Lung (tissue), 13 donors: Measurements from ENCODE around the gene DISC1. TPM values are rescaled to one million over a fixed set of nuclear protein-coding genes. Genes with fewer than 3 reads are reported as not detected.
A peak's percentile ranks its signal among the peaks of the same experiment; 100 is the strongest.

Experiments
- ATAC-seq: fragments of 200-7000 bp; cut with Tn5 transposase; one replicate; pipeline ENCODE4 v1.9.1; 2020; ENCODE audit warnings: moderate number of reproducible peaks; ENCODE audit not compliant: insufficient read depth, low FRiP score
- DNase-seq, 3 donors: peaks; one replicate each; pipeline ENCODE4 v3.0.0-alpha.2; 2013 to 2017
- H3K27ac ChIP-seq, 2 donors: one replicate each; pipeline ENCODE4 v1.5.1; 2013; ENCODE audit warnings: mild to moderate bottlenecking in 2 of 2, moderate library complexity in 2 of 2, control low read depth in 1 of 2, inconsistent platforms in 1 of 2, low read depth in 1 of 2, low read length in 1 of 2
- H3K27me3 ChIP-seq, 3 donors: one replicate each; pipeline ENCODE4 v1.5.1; 2013; ENCODE audit warnings: low read length in 2 of 3; ENCODE audit not compliant: control insufficient read depth in 3 of 3, insufficient read depth in 3 of 3
- H3K36me3 ChIP-seq, 4 donors: one replicate each; pipeline ENCODE4 v1.5.1; 2013; ENCODE audit warnings: low read length in 4 of 4, mild to moderate bottlenecking in 1 of 4, moderate library complexity in 1 of 4; ENCODE audit not compliant: control insufficient read depth in 4 of 4, insufficient read depth in 4 of 4
- H3K4me1 ChIP-seq, 5 donors: one replicate each; pipeline ENCODE4 v1.5.1; 2013; ENCODE audit warnings: low read length in 5 of 5, mild to moderate bottlenecking in 2 of 5, moderate library complexity in 1 of 5; ENCODE audit not compliant: control insufficient read depth in 5 of 5, insufficient read depth in 5 of 5
- H3K4me3 ChIP-seq: one replicate; pipeline ENCODE4 v1.5.1; 2013; ENCODE audit warnings: mild to moderate bottlenecking, control low read depth, moderate library complexity
- H3K9ac ChIP-seq, 2 donors: one replicate each; pipeline ENCODE4 v1.5.1; 2013; ENCODE audit warnings: low read length in 2 of 2, control low read depth in 1 of 2; ENCODE audit not compliant: insufficient read depth in 1 of 2
- H3K9me3 ChIP-seq, 4 donors: one replicate each; pipeline ENCODE4 v1.5.1; 2013; ENCODE audit warnings: low read length in 3 of 4, mild to moderate bottlenecking in 1 of 4, moderate library complexity in 1 of 4; ENCODE audit not compliant: control insufficient read depth in 4 of 4, insufficient read depth in 3 of 4
- CTCF ChIP-seq: IDR thresholded peaks from 2 replicates; pipeline ENCODE4 v1.5.1; 2012; ENCODE audit warnings: mild to moderate bottlenecking; ENCODE audit errors: control extremely low read depth, extremely low read depth
- WGBS, 2 donors: extraction: QIAGEN DNeasy Blood & Tissue Kit; methylation state at CpG; one replicate each; pipeline ENCODE4 v1.1.7; 2013; 5-methylcytosine and 5-hydroxymethylcytosine counted together
- polyA plus RNA-seq, 2 donors: library from polyadenylated mRNA; stranded (reverse); fragments of 200-250 nt; gene quantifications; one replicate each; pipeline ENCODE4 v1.2.1, GENCODE V29; 2013
- small RNA-seq: library from RNA; depleted of rRNA; stranded (forward); fragments of <200 nt; gene quantifications from one replicate; pipeline ENCODE3, GENCODE V24; 2014; ENCODE audit warnings: low replicate concordance
- total RNA-seq, 2 donors: library from RNA; depleted of rRNA in 1 of 2; stranded (reverse); fragments of >200 nt in 1 of 2; gene quantifications; one replicate each; pipeline ENCODE4 v1.2.1, GENCODE V29; 2014 to 2021
- donor health status: control.
- donor health status: control.
- donor health status: Bipolar disorder and iron deficiency.
- donor health status: healthy.
- donor health status: DM: yes; HTN: yes; CAD: no.

DISC1 gene
- total and polyA plus RNA-seq, 4 donors: 0.98 to 32.9 (median 6.1) TPM

GRCh38 chr1:232077809-232078208 is 451.2 kb downstream of the DISC1 start:
- Histone ChIP-seq H3K4me3 (no peak overlapping the region), H3K4me1 (no peaks in the 10 kb centered on the region), H3K9ac (no peak overlapping the region), H3K9me3 (peaks cover 0 to 2% (median 0%) of the 10 kb centered on the region in 4 donors), H3K27me3 (no peaks in the 10 kb centered on the region), H3K27ac (no peak overlapping the region), H3K36me3 (no peaks in the 10 kb centered on the region)
- TF ChIP-seq CTCF: no peak
- DNase-seq (no peak), ATAC-seq (no peak)
- WGBS, 2 donors: 86 to 96% methylated on average over 1 of the region's 1 CpG

DNA sequence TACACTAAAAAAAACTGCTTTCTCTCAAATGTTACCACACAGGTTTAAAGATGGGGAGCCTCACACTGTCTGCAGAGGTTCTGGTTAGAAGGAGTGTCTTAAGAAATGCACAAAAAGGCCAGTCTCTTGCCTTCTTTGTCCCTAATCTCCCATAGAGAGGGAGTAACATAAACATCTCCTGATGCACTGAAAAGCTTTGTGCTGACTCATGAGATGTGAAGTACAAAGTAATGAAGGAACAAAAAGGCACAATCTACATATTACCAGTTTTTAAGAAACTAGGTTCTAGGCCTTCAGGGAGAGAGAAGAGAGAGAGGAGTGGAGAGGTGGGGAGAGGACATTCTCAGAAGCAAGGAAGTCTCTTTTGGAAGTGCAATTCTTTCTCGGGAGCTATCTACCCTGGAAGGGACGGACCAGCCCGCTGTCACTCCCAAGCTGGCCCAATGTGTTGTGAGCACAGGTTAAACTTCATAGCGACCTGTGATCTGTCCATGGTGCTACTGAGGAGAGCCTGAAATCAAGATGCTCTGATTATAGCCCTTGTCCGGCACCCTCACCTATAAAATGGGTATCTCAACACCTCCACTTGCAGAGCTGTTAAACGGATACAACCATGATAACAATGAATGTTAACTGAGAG is 458.1 kb downstream of the DISC1 start:
- H3K9ac ChIP-seq: no peak overlapping the region
- no peak overlapping the region for H3K4me3 ChIP-seq
- peaks cover 0 to 2% (median 0%) of the 10 kb centered on the region in 4 donors for H3K9me3 ChIP-seq
- H3K4me1 ChIP-seq: peaks cover 0 to 5% (median 0%) of the 10 kb centered on the region in 5 donors
- no peaks in the 10 kb centered on the region for H3K36me3 ChIP-seq
- no peak for ATAC-seq
- no peak overlapping the region for H3K27ac ChIP-seq
- peak in 2 of 3 donors; percentile 26 to 61 for DNase-seq
- WGBS, 2 donors: 47 to 50% methylated on average over 6 of the region's 6 CpGs
- peaks cover 0 to 5% (median 0%) of the 10 kb centered on the region in 3 donors for H3K27me3 ChIP-seq
- no peak for TF ChIP-seq CTCF

DNA sequence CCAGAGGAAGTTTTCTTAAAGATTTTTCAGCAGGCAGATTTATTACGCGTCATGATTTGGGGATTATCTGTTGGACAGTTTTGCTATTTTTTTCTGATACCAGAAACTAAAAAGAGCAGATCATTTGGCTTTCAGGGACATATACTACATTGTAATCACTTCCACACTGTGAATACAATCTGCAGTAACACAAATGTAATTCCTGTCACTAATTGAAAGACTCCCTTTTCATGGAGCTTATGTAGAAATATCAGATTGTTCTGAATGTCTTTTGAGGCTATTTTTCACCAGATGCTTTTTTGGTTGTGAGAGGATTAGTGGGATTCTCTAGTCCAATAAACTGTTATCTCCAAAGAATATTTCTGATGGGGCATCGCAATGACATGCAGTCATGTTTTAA is 464.2 kb downstream of the DISC1 start:
- Histone ChIP-seq H3K27ac (no peak overlapping the region), H3K4me1 (peaks cover 0 to 11% (median 0%) of the 10 kb centered on the region in 5 donors), H3K27me3 (peaks cover 0 to 5% (median 0%) of the 10 kb centered on the region in 3 donors), H3K9me3 (peaks cover 0 to 2% (median 0%) of the 10 kb centered on the region in 4 donors), H3K4me3 (no peak overlapping the region), H3K9ac (no peak overlapping the region), H3K36me3 (no peaks in the 10 kb centered on the region)
- peak in 1 of 3 donors; percentile 10 for DNase-seq
- 86 to 87% methylated on average over 3 of the region's 3 CpGs for WGBS, 2 donors
- no peak for ATAC-seq
- no peak for TF ChIP-seq CTCF

Small RNAs within 50 kb of the gene (small RNA-seq; reads per million reads assigned to genes)
- gene RF02102 (not detected), gene RNU5A-5P (1.1 reads per million, percentile 84 among the genes with 10 or more reads in this experiment)

Other genes starting within 250 kb of the DISC1 start
- 10 to 100 TPM; 19.3 to 45.1 TPM for gene EGLN1, start 204.5 kb upstream of the DISC1 start, total RNA-seq
- gene EGLN1, start 204.5 kb upstream of the DISC1 start, polyA plus RNA-seq: 10 to 100 TPM in 1 of 2 donors, 1 to 10 TPM in 1; 4.5 to 13.4 TPM
- gene TSNAX, start 98.1 kb upstream of the DISC1 start, total RNA-seq: 10 to 100 TPM; 33.3 to 41.1 TPM
- gene TSNAX, start 98.1 kb upstream of the DISC1 start, polyA plus RNA-seq: 10 to 100 TPM; 11.4 to 31.7 TPM